NCI-H2196 treated with DMSO at 0.1 percent for 48 hours (cell line): ENCODE results near the gene ATOSB.

Experiments used
- DNase-seq: peaks from one replicate; lab custom pipeline; 2025; ENCODE audit not compliant: unreplicated experiment; lab: John Stamatoyannopoulos, UW

The ATOSB gene

DNA sequence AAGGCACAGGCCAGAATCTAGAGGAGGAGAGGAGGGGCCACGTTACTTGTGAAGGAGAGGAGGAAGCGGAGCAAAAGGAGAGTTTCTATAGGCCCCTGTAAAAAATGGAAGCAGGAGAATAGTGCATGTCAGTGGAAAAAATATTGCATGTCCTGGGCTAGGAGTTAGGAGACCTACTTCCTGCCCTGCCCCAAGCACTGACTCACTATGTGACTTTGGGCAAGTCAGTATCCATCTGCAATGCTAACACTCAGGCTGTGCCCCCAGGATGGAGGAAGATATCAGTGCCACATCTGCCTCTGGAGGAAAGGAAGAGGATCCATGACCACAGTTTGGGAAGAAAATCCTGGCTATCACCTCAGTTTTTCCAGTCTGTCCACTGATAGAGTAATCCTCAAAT lies 26.2 kb downstream of the ATOSB start:
- no peak for DNase-seq

DNA sequence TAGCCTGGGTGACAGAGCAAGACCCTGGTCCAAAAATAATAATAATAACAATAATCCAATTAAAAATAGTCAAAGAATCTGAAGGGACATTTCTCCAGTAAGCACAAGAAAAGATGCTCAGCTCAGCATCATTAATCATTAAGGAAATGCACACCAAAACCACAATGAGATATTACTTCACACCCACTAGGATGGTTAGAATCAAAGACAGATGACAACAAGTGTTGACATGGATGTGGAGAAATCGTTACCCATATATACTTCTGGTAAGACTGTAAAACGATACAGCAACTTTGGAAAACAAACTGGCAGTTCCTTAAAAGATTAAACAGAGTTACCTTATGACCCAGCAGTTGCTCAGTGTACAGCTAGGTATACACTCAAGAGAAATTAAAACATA lies 30.6 kb downstream of the ATOSB start:
- DNase-seq: no peak

DNA sequence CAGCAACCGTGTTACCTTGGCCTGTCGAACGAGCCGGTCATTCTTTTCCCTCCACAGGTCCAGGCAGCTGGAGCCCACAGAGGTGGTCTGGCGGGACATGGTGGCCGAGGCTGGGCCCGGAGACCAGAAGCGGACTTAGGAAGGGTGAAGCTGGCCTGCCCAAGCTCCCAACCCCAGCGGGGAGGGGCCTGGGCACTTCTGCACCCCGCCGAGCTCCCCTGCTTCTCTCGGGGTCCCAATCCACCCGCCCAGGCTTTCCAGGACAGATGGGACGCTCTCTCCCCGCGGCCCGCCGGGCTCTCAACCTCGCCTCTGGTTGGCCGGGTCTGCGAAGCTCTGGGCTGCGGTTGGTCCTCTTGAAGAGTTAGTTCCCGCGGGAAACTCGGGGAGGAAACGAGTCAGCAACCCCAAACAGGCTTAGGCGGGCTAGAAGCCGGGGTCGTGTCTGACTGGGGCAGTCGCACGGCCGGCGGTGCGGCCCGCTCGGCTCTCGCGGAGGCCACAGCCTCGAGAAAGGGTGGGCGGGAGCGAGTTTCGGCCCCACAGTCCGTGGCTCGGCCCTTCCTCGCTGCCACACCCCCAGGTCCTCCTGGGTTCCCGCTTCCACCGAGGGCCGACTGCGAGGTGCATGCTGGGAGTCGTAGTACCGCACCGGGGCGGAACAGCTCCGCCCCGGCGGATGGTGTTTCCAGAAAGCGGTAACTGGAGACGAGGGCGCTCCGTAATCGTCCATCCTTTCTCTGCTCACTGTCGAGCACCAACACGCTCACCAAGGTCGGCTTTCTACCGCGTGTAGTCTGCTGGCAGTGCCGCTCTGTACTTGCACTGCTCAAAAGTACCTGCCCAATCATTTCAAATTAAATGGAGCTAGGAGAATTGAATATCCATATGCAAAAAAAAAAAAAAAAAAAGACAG lies 36.0 kb downstream of the ATOSB start, which contains the start of gene FANCG:
FANCG (minus strand) TSS at position 517 of the 916 bp plus-strand sequence; CDS start at position 99, 418 bp downstream.
- peak; percentile 82 for DNase-seq

GRCh38 chr9:35079041-35079425 lies 36.6 kb downstream of the ATOSB start:
- no peak for DNase-seq

DNA sequence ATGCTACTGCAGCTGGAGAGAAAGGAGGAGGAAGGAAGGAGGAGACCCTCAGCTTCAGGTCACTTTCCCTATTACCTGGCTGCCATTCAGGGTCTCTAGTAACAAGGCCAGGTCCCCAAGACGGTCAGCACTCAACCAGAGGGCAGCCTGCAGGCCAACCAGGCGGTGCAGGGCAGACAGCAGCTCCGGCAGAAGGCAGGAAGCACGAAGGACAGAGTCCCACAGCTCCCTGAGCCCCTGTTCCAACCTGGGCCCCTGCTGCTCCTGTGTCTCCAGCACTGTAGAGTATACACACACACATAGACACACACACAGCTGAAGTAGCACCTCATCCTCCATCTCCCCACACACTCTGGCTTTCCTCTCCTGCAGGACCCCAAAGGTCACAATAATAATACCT lies 37.6 kb downstream of the ATOSB start:
- DNase-seq: no peak

DNA sequence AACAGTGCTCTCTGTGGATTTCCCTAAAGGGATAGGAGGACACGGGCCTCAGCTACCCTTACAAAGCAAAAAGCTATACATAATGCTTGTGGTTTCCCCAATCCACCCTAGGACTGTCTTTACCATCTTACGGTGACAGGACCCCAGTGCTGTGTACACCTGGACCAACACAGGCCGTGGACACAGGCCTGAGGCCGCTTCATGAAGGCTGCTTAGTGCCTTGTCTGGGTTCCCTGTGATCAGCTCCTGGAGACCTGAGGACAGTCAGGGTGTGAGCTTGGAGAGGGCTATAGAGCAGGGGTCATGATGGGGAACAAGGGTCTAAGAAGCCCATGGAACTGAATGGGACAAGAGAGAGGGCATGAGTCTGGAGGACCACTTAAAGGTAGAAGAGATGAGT lies 38.8 kb downstream of the ATOSB start:
- DNase-seq: no peak

- DNase-seq: no peak
These were observed 40.3 kb downstream of the ATOSB start for GRCh38 chr9:35075358-35075757.

DNA sequence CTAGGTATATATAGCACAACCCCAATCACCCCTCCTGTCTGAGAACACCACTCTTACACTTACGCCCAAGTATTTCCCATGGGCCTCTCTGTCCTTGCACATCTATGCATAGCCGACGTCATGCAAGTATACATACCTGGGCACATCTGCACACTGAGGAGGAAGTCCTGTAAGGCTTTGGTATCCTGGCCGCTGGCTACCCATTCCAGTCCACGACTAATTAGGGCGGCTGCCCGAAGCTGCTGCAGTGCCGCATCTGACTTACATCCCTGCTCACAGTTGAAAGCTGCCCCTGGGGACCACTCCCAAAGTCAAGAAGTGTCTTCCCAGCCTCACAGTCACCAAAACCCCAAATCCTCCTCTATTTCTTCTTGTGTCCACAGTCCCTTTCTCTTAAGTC lies 40.9 kb downstream of the ATOSB start:
- DNase-seq: no peak

GRCh38 chr9:35074141-35074540 lies 41.5 kb downstream of the ATOSB start:
- no peak for DNase-seq

GRCh38 chr9:35073279-35073612 lies 42.4 kb downstream of the ATOSB start:
- no peak for DNase-seq

GRCh38 chr9:35072461-35073278 lies 43.0 kb downstream of the ATOSB start, which contains the start of gene VCP:
Gene VCP (minus strand): TSS chr9:35072625. CDS start chr9:35072353, 272 bp downstream.
- peak; percentile 98 for DNase-seq

DNA sequence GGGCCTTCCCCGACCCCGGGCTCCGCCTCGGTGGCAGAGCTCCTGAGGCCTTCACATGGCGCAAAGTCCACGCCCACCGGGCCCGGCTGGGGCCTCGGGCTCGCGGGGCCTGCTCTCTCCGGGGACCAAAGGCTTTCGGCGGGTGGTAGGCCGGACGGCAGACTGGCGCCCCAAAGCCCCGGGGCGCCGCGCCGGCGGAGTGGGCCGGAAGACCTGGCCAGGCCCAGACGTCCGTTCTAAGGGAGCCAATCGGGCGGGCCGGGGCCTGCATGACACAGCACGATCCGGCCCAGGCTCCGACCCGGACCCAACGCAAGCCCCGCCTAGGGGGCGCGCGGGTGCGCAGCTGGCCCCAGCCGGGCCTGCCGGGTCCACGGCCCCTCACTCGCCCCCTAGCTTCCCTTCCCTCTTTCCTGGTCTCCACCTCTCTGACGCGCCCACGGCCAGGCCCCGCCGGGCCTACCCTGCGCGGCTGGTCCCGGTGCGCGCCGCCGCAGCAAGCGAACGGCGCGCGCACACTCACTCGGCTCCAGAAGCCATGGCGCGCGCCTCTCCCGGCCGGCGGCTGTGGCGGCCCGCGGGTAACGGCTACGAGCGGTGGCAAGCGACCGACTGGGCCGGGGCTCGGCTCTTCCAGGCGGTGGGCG lies 43.7 kb downstream of the ATOSB start:
- DNase-seq: peak; percentile 62

- no peak for DNase-seq
These were observed 44.5 kb downstream of the ATOSB start for GRCh38 chr9:35070823-35071813.

DNA sequence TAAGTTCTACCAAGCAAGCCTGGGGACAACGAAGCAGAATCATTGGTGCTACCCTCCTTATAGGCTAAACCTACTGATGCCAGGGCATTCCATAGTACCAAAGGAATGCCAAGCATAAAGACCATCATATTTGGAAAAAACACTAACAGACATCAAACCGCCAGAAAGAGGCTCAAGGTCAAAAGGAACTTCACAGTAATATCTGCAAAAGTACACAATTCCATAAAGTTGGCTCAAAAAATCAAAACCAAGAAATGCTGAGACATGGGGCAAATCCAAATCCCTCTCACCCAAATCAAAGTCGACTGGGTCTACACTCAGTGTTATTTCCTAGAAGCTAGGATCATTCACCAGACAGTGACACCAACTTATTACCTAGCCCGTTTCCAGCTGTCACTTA lies 46.6 kb downstream of the ATOSB start:
- DNase-seq: no peak

GRCh38 chr9:35067056-35067455 lies 48.6 kb downstream of the ATOSB start:
- no peak for DNase-seq

GRCh38 chr9:35060548-35061207 lies 55.0 kb downstream of the ATOSB start:
- no peak for DNase-seq

DNA sequence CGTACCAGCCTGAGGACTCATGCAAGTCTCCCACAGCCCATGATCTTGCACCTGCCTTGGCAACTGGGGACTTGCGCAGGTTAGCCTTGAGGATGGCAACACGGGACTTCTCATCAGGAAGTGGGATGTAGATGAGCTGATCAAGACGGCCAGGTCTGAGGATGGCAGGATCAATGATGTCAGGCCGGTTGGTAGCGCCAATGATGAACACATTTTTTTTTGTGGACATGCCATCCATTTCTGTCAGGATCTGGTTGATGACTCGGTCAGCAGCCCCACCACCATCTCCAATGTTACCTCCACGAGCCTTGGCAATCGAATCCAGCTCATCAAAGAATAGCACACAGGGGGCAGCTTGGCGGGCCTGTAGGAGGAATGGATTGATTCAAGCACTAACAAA lies 56.2 kb downstream of the ATOSB start:
- no peak for DNase-seq

DNA sequence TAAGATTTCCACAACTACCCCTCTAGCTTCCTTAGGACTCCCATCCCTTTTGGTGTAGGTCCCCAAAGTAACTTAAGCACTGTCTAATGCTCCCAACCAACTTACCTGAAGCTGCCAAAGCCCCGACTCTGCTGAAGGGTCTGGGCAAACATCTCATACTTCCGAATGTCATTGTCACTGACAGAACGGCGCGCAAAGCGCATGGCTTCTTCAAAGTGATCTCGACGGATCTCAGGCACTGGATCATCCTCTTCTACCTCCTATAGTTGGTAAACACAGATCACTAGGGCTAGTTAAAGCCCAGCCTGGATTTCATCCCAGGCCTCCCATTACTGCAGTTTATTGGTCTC lies 58.4 kb downstream of the ATOSB start:
- no peak for DNase-seq

GRCh38 chr9:35056571-35057270 lies 58.9 kb downstream of the ATOSB start:
- no peak for DNase-seq
